B cell (primary cell): ENCODE data around the gene RTL1. TPM values are rescaled to one million over a fixed set of nuclear protein-coding genes. Genes with fewer than 3 reads are reported as not detected.

ENCODE experiments used
- ATAC-seq: fragments of 200-7000 bp; cut with Tn5 transposase; one replicate; pipeline ENCODE4 v1.10.0; 2021; ENCODE audit warnings: low read depth, mild to moderate bottlenecking, moderate number of reproducible peaks, moderate library complexity
- CTCF ChIA-PET: fragments of 350-600 bp; sonication (Branson Sonifier 250); formaldehyde crosslinking; loops from one replicate; lab custom pipeline; 2021; ENCODE audit warnings: antibody characterized with exemption, inconsistent platforms; lab: Charles Lee
- POLR2A ChIA-PET: fragments of 350-600 bp; sonication (Branson Sonifier 250); formaldehyde crosslinking; loops from one replicate; lab custom pipeline; 2021; ENCODE audit warnings: antibody characterized with exemption; lab: Charles Lee
- DNase-seq: peaks from one replicate; pipeline ENCODE4 v3.0.0; 2013
- H2AFZ ChIP-seq: 2 replicates; pipeline ENCODE4 v1.6.1; 2012; ENCODE audit warnings: mild to moderate bottlenecking, low read depth, low read length; ENCODE audit not compliant: insufficient read depth, poor library complexity, severe bottlenecking
- H3K27ac ChIP-seq, 2 donors: 1 replicate in 1 of 2; 2 replicates in 1 of 2; pipeline ENCODE4 v1.5.1; 2012 to 2013; ENCODE audit warnings: low read length in 2 of 2, mild to moderate bottlenecking in 2 of 2, moderate library complexity in 1 of 2
- H3K27me3 ChIP-seq, 4 experiments: fragments of 200-600 bp in 1 of 4; sonication (generic) in 1 of 4; replicated peaks in 1 of 4; 1 replicate in 2 of 4; 2 replicates in 2 of 4; pipeline versions ENCODE4 v1.6.1 to v1.7.0; 2013 to 2016; ENCODE audit warnings: low read length in 3 of 4, mild to moderate bottlenecking in 2 of 4, mixed read lengths in 1 of 4, moderate library complexity in 1 of 4; ENCODE audit not compliant: insufficient read depth in 4 of 4, control insufficient read depth in 3 of 4; ENCODE audit errors: control extremely low read depth in 1 of 4
- H3K36me3 ChIP-seq, 2 experiments: replicated peaks in 1 of 2; 1 replicate in 1 of 2; 2 replicates in 1 of 2; pipeline versions ENCODE4 v1.6.1 to v1.7.1; 2013; ENCODE audit warnings: low read length in 1 of 2; ENCODE audit not compliant: insufficient read depth in 2 of 2, control insufficient read depth in 1 of 2; ENCODE audit errors: control extremely low read depth in 1 of 2, extremely low read depth in 1 of 2
- H3K4me1 ChIP-seq, 2 donors: fragments of 200-600 bp in 1 of 2; sonication (generic) in 1 of 2; 1 replicate in 1 of 2; 2 replicates in 1 of 2; pipeline versions ENCODE4 v1.5.1 to v1.6.1; 2013 to 2017; ENCODE audit warnings: low read length in 2 of 2; ENCODE audit not compliant: control insufficient read depth in 2 of 2, insufficient read depth in 2 of 2
- H3K4me2 ChIP-seq: replicated peaks from 2 replicates; pipeline ENCODE3; 2012; ENCODE audit warnings: mild to moderate bottlenecking, low read depth, low read length; ENCODE audit not compliant: poor library complexity, severe bottlenecking
- H3K4me3 ChIP-seq, 5 experiments: fragments of 200-600 bp in 1 of 5; sonication (generic) in 1 of 5; 1 replicate in 3 of 5; 2 replicates in 2 of 5; pipeline versions ENCODE4 v1.5.1 to v1.7.0; 2011 to 2016; ENCODE audit warnings: low read length in 4 of 5, mild to moderate bottlenecking in 4 of 5, low read depth in 2 of 5, control low read depth in 1 of 5, moderate library complexity in 1 of 5; ENCODE audit not compliant: insufficient read depth in 1 of 5; ENCODE audit errors: control extremely low read depth in 1 of 5, extremely low read depth in 1 of 5
- H3K79me2 ChIP-seq: fragments of 200-600 bp; sonication (generic); one replicate; pipeline ENCODE4 v1.6.0; 2016; ENCODE audit warnings: low read length; ENCODE audit not compliant: control insufficient read depth, insufficient read depth
- H3K9ac ChIP-seq: fragments of 200-600 bp; sonication (generic); 2 replicates; pipeline ENCODE4 v1.6.1; 2017; ENCODE audit warnings: mild to moderate bottlenecking, low read length, moderate library complexity
- H3K9me3 ChIP-seq, 3 donors: one replicate each; pipeline versions ENCODE4 v1.6.1 to v1.7.1; 2013; ENCODE audit warnings: low read length in 2 of 3; ENCODE audit not compliant: control insufficient read depth in 2 of 3, insufficient read depth in 1 of 3; ENCODE audit errors: control extremely low read depth in 1 of 3
- H4K20me1 ChIP-seq: 2 replicates; pipeline ENCODE4 v1.6.0; 2012; ENCODE audit warnings: mild to moderate bottlenecking, low read length; ENCODE audit not compliant: insufficient read depth, control insufficient read depth, poor library complexity, severe bottlenecking
- H3K27ac Mint-ChIP-seq: one replicate; pipeline ENCODE4 v1.8.0; 2021; ENCODE audit warnings: mixed read lengths
- H3K27me3 Mint-ChIP-seq: one replicate; pipeline ENCODE4 v1.8.0; 2021; ENCODE audit warnings: mixed read lengths
- H3K4me1 Mint-ChIP-seq: one replicate; pipeline ENCODE4 v1.8.0; 2021; ENCODE audit warnings: mixed read lengths
- H3K4me3 Mint-ChIP-seq: one replicate; pipeline ENCODE4 v1.8.0; 2021; ENCODE audit warnings: mixed read lengths
- H3K9me3 Mint-ChIP-seq: one replicate; pipeline ENCODE4 v1.8.0; 2022; ENCODE audit warnings: mixed read lengths; ENCODE audit not compliant: insufficient read depth
- CTCF ChIP-seq: fragments of 200-600 bp; IDR thresholded peaks from one replicate; pipeline ENCODE4 v1.8.0; 2022; ENCODE audit warnings: antibody characterized with exemption, mild to moderate bottlenecking
- EZH2 ChIP-seq: IDR thresholded peaks from 2 replicates; pipeline ENCODE4 v1.6.1; 2012; ENCODE audit warnings: borderline replicate concordance, low read depth, mild to moderate bottlenecking, moderate library complexity, low read length; ENCODE audit not compliant: insufficient read depth, poor library complexity, severe bottlenecking
- WGBS: methylation state at CpG from one replicate; pipeline ENCODE4 v1.1.5; 2013; ENCODE audit warnings: missing lambda C conversion rate; ENCODE audit not compliant: insufficient coverage; 5-methylcytosine and 5-hydroxymethylcytosine counted together
- intact Hi-C: fragments of 100-400 bp; cut with micrococcal nuclease; formaldehyde crosslinking; loops from one replicate; pipeline ENCODE4 v1.10.0; 2022
- polyA plus RNA-seq: library from polyadenylated mRNA; depleted of rRNA; stranded (reverse); fragments of >200 nt; gene quantifications from 2 replicates; pipeline ENCODE4 v1.2.3, GENCODE V29; 2012
- total RNA-seq, 2 donors: library from RNA; stranded (reverse); fragments of 120-200 nt in 1 of 2; gene quantifications; 1 replicate in 1 of 2; 2 replicates in 1 of 2; pipeline versions ENCODE4 v1.2.3 to v1.2.4, GENCODE V29; 2013 to 2022

The RTL1 gene
- total and polyA plus RNA-seq, 2 donors (not counting 1 experiment from before 2014, with no cell fraction given) = not detected

DNA sequence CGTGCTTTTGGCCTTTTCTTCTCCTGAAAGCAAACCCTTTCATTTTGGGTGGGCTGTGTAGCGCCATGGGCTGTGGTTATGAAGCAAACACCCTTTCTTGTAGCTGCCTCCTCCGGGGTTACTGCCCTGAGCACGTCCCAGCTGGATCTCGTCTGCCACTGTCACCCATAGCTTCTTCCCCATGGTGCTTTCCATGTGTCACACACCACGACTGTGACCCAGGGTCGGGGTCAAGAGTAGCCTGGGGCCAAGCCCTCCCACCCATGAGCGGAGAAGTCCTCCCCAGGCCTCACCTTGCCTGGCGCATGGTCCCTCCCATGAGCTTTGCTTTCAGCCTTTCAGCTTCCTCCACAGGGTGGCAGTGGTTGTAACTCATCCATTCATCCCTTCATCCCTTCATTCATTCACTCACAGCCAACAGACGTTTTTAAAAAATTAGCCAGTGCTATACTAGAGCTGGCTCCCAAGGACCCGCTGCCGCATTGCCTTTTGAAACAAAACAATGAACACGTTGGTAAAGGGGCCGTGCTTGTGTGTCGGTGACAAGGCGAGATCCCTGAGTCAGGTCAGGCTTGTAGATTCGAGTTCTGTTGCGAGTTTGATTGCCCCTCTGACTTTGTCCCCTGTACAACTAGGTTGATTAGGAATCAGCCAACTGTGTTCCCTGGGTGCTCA, 48.1 kb downstream of the RTL1 start:
- intact Hi-C loops = no loop called here
- no peak overlapping the region for H2AFZ ChIP-seq
- Mint-ChIP-seq H3K27me3 (no peaks in the 10 kb centered on the region), H3K4me3 (no peak overlapping the region), H3K9me3 (no peaks in the 10 kb centered on the region), H3K27ac (no peak overlapping the region), H3K4me1 (no peaks in the 10 kb centered on the region)
- no peaks in the 10 kb centered on the region for H3K9me3 ChIP-seq
- CTCF ChIA-PET = no interaction called here
- H3K4me3 ChIP-seq = no peak overlapping the region
- H3K4me2 ChIP-seq = no peak overlapping the region
- TF ChIP-seq CTCF (no peak), EZH2 (no peak)
- H3K79me2 ChIP-seq = no peaks in the 10 kb centered on the region
- H3K9ac ChIP-seq = no peak overlapping the region
- ATAC-seq (no peak), DNase-seq (no peak)
- H3K4me1 ChIP-seq = no peaks in the 10 kb centered on the region
- POLR2A ChIA-PET = no interaction called here
- 96% methylated on average over 18 of the region's 18 CpGs for WGBS
- no peaks in the 10 kb centered on the region for H4K20me1 ChIP-seq
- H3K27ac ChIP-seq = no peak overlapping the region
- no peaks in the 10 kb centered on the region for H3K36me3 ChIP-seq
- H3K27me3 ChIP-seq = no peaks in the 10 kb centered on the region

- WGBS = 100% methylated on average over 3 of the region's 5 CpGs
- Histone ChIP-seq H3K9ac (no peak overlapping the region), H3K9me3 (no peaks in the 10 kb centered on the region), H3K36me3 (no peaks in the 10 kb centered on the region), H3K4me3 (no peak overlapping the region), H4K20me1 (no peaks in the 10 kb centered on the region), H3K27me3 (no peaks in the 10 kb centered on the region), H3K4me2 (no peak overlapping the region), H3K27ac (no peak overlapping the region), H3K79me2 (no peaks in the 10 kb centered on the region), H3K4me1 (peaks cover 0 to 3% of the 10 kb centered on the region in 2 donors), H2AFZ (no peak overlapping the region)
- no peak for DNase-seq
- TF ChIP-seq EZH2 (no peak), CTCF (no peak)
- Mint-ChIP-seq H3K4me3 (no peak overlapping the region), H3K27ac (no peak overlapping the region), H3K27me3 (no peaks in the 10 kb centered on the region), H3K9me3 (no peaks in the 10 kb centered on the region), H3K4me1 (no peaks in the 10 kb centered on the region)
- intact Hi-C loops = no loop called here
- POLR2A ChIA-PET = no interaction called here
- CTCF ChIA-PET = interaction anchor here (0.6 kb wide), 1 partner anchor 1560 kb away, joined by 3 read pairs; no protein-coding TSS in a partner anchor
- no peak for ATAC-seq
Observed at GRCh38 chr14:100854435-100854834, 49.1 kb downstream of the RTL1 start.
